ENCODE measurements around the gene ARHGAP25.

Gene ARHGAP25, protein sequence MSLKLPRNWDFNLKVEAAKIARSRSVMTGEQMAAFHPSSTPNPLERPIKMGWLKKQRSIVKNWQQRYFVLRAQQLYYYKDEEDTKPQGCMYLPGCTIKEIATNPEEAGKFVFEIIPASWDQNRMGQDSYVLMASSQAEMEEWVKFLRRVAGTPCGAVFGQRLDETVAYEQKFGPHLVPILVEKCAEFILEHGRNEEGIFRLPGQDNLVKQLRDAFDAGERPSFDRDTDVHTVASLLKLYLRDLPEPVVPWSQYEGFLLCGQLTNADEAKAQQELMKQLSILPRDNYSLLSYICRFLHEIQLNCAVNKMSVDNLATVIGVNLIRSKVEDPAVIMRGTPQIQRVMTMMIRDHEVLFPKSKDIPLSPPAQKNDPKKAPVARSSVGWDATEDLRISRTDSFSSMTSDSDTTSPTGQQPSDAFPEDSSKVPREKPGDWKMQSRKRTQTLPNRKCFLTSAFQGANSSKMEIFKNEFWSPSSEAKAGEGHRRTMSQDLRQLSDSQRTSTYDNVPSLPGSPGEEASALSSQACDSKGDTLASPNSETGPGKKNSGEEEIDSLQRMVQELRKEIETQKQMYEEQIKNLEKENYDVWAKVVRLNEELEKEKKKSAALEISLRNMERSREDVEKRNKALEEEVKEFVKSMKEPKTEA

DNA sequence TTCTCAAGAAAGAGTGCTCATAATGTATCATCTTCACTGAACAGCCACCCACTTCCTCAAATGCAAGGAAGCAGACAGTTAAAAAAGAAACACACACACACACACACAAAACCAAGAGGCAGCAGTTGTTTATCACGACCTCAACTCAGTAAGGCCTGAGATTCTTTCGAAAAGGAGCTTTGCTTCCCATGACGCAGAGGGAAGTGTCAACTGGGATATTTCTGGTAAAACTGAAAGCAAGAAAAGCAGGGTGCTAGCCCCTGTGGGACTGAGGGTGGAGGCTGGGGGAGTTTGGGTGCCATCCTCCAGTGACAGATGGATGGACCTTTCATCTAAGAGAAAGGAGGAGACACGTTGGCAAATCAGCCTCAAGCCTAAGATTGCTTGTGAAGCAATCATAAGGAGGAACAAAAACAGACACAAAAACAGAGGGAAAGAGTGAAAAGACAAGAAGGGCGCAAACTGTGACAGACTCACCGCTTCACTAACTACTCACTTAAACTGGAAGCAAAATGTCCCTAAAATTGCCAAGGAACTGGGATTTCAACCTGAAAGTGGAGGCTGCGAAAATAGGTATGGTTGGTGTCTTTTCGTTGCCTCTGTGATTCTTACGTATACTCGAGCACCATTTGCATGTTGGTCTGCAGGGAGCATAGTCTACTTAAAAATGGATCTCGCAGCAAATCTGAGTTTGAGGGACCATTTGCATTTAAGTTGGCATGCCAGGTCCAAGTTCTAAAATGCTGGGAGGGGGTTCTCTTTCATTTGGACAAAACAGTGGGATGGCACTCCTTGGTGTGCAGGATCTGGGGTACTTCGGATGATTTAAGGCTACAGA lies at the start of gene ARHGAP25:
Gene ARHGAP25, plus strand, starts transcription at position 124 of the 838 bp plus-strand sequence. Its CDS starts 389 bp downstream, at position 513.
- peak; percentile 50 for DNase-seq (ENCODE audit: low read depth)

DNA sequence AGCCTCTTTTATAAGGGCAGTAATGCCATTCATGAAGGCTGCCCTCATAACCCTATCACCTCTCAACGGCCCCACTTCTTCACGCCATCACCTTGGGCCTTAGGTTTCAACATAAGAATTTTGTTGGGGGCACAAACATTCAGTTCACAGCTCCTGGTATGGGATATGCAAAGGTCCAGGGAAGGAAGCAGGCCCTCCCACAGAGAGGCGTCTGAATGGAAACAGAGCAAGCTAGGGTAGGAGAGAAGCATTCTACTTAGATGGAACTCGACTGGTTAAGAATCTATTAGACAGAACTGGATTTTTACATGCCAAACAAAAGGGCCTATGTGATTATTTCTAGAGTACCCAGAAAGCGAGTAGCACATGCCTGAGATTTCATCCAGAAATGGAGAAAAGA lies 48.4 kb upstream of the ARHGAP25 start:
- DNase-seq (ENCODE audit: low read depth) = no peak

DNA sequence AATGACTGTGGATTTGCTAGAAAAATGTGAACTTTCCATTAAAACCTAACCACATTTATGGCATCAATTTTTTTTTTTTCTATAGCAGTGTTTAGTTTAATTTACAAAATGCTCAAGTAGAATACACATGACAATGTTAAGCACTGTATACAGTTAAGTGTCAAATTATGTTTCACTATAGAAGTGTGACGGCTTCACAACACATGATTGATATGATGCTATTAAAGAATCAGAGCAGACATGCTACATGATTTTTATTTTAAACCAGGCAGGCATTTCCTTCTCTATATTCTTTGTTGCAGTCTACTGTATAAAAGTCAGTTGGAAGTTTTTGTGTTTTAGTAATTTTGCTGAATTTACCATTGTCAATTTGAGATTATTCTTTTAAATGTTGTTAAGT lies 47.6 kb upstream of the ARHGAP25 start:
- no peak for DNase-seq (ENCODE audit: low read depth)

DNA sequence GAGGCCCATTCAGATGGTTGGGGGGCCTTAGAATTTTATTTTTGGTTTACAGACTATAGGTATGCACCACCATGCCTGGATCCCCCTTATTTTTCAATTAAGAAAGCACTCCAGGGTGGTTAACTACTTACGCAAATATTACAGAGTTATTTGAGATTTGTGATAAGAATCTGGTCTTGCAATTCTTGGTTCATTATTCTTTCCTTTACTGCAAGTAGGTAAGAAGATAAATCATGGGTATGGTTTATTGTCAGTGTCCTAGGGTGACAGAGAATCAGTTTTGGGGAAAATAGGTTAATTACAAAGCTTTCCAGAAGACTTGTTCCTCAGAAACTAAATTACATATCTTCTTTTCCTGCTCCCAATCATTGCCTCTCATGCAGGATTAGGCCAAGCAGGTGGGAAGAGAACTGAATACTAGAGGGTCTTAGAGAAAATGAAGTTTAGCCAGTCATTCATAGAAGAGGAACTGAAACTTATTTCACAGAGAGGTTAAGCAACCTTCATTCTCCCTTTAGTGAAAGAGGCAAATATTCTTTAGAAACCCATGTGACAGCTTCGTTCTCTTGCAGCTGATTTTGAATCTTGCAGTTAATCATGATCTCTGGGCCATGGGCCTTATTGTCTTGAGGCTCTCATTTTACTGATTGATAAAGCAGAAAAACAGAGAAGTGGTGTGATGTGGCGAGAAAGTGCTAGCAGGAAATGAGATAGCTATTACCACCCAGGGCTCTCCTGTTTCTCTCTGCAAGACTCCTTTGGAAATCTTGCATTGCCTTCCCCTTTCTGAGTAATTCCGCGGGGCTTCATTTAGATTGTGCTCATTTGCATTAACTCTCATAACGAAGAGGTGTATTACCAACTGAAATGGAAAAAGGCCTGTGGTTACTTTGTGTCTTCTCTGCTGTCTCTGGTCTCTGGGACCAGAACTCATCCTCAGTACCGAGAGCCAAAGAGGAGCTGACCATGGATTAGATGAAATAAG lies 44.8 kb upstream of the ARHGAP25 start:
- DNase-seq (ENCODE audit: low read depth) = peak; percentile 3

DNA sequence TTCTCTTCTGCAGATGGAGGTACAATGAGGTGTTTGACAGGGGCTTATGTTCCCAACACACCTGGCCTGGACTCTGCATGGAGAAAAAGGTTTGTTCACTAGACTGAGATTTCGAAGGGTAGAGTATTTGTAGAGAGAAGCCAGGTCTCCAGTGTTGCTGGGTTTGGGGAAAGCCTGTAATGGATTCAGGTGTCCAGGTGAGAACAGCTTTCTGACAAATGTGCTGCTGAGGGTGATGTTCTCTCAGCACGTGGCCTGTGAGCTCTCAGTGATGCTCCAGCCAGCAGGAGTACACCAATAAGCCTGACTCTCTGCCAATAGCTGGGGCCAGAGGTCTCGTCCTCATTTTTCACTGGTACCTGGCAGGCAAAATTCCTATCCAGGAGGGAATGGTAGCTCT lies 43.8 kb upstream of the ARHGAP25 start:
- no peak for DNase-seq (ENCODE audit: low read depth)

DNA sequence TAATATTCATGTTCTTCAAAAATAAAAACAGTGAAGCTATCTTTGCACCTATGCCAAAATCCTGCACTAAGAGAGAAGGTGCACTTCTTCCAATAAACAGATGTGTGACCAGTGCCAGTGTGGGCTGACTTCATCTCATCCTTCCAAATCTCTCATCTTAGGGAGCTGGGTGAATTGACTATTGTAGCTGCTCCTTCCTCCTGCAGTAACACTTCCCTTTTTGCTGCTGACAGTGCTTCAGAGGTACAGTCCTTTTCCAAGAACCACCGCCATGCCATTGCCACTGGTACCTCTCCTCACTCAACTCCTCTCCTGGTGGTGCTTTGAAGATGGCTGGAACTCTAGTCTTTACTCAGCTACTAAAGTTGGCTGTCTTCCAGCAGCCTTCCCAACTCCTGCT lies 42.1 kb upstream of the ARHGAP25 start:
- no peak for DNase-seq (ENCODE audit: low read depth)

DNA sequence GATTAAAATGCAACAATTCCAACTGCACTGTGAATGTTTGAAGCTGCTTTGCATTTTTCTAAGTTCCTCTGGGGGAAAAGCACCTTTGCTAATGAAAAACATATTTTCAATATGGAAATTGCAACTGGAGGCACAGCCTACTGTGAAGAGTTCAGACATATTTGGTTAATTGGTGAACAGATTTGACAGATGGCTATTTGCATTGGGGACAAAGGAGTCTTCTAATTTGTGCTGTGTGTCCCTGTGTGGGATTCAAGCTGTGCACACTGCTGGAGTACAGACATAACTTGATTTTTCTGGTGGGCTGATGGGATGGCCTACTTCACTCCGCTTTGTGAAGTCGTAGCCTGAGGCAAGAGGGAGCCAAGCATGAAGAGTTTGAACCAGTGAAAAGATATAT lies 40.7 kb upstream of the ARHGAP25 start:
- no peak for DNase-seq (ENCODE audit: low read depth)

DNA sequence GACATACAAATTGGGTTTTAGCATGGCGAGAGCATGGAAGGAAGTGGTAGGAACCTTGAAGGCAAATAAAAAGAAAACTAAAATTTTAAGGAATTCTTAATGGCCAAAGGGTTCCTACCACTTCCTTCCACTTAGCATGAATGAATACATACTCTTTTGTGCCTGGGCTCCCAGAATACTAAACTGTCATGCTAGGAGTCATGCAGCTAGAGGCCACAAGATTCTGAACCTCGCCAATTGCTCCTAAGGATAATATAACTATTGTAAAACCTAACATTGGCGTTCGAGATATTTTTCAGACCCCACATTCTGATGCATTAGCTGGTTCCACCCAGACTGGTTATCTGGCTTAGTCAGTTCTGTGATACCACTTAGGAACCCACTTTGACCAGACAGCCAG lies 38.6 kb upstream of the ARHGAP25 start:
- DNase-seq (ENCODE audit: low read depth) = no peak

DNA sequence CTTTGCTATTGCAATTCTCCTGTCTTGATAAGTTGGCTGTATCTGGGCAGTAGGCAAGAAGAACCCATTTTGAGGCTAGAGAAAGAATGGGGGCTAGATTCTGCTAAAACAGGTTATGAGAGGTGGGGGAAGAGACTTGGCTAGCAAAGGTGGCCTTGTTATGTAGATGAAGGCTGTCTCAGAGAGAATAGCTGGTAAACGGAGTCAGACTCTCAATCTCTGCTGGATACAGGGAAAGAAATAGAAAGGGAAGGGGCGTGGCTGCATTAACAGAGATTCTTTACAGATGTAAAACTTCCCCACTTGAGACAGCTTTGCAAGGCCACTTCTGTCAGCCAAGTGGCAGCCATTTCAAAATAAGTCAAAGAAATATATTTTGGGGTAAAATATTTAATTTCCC lies 38.1 kb upstream of the ARHGAP25 start:
- DNase-seq (ENCODE audit: low read depth) = no peak

DNA sequence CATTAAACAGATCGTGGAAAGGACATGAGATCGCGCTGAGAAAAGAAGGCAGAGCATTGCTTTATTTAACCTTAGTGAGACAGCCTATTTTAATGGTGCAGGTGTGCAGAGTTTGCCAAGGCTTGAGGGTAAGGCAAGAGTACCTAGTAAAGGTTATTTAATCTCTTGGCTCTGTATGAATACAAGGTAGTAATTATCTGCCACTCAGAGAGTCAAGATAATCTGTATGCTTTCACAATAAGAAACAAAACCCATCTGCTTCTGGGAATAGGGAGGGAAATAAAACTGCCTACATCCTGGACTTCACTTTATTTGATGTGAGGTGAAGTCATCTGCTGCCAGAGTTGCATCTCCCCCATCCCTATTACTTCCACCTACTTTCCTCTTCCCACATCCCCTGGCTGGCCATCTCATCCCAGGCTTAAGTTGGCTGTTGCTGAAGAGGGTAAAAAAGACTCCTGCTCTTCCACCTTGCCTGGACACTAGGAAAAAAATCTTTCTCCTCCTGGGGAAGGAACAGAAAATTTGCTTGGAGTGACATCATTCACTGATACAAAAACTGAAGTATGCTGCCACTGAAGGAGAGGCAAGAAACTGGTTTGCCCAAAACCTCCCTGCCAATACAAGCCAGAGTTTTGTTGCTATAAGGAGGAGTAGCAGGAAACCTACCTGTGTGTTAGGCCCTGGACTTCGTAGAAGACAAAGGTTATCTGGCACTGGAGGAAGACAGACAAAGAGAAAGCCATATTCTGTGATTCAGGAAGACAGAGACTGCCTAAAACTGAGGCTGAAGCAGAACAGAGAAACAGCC lies 35.8 kb upstream of the ARHGAP25 start:
- no peak for DNase-seq (ENCODE audit: low read depth)

DNA sequence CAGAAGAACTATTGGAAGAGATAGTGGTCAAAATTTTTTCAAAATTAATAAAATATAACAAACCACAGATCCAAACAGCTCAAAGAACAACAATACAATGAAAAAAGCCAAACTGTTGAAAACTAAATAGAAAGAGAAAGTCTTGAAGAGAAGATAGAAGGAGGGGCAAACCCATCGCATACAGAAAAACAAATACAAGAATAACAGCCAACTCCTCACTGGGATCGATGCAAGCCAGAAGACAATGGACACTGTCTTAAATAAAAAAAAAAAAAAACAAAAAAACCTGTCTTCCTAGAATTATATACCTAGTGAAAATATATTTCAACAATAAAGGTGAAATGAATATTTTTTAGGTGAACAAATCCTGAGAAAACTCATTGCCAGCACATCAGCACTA lies 34.1 kb upstream of the ARHGAP25 start:
- no peak for DNase-seq (ENCODE audit: low read depth)

DNA sequence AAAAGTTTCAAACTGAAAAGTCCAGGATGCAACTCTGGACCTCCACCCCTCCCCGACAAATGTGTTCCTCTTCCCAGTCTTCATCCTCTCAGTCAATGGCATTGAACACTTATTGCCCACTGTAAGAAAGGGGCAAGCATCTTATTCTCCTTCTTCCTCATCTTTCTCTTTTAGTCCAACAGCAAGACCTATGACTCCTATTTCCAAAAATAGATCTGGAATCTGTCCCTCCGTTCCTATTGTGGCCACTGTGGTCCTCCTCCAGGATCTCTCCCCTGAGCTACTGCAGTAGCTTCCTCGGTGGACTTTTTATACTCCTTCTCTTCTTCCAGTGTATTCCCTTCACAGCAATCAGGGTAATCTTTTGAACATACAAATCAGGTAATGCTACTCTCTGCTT lies 28.0 kb upstream of the ARHGAP25 start:
- no peak for DNase-seq (ENCODE audit: low read depth)

DNA sequence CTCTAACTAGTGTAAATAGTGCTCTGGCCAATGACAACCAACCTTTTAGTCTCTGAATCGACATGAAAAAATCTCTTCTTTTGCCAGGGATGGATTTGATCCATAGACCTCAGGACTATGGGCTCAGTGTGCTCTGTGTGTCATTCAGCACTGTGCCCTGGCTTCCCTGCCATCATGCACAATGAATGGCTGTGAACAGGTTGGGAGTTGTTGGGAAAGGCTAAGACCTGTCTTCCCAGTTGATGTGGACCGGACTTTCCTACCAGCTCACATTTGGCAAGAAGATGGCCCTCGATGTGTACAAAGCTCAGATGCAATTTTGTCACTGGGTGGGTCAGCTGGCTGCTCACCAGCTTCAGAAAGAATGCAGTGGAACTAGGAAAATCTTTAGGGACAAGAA lies 26.0 kb upstream of the ARHGAP25 start:
- no peak for DNase-seq (ENCODE audit: low read depth)

DNA sequence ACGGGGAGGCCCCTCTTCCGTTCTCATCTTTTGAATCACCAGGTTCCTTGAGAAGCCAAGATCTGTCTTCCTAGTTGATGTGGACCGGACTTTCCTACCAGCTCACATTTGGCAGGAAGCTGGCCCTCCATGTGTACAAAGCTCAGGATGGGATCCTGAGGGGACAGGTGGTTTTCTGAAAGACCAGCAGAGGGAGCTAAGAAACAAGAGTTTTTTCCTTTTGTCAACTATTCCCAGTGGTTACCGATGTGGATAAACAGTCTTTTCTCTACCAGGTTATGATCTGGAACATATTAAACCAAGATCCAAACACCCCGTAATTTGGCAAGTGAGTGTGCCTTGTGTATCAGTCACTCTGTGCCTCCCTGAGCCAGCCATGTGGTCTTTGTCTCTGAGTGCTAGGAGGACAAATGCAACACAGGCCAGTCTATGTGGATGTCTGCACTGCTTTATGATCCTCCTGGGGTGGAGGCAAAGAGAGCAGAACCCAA lies 25.1 kb upstream of the ARHGAP25 start:
- DNase-seq (ENCODE audit: low read depth) = no peak

DNA sequence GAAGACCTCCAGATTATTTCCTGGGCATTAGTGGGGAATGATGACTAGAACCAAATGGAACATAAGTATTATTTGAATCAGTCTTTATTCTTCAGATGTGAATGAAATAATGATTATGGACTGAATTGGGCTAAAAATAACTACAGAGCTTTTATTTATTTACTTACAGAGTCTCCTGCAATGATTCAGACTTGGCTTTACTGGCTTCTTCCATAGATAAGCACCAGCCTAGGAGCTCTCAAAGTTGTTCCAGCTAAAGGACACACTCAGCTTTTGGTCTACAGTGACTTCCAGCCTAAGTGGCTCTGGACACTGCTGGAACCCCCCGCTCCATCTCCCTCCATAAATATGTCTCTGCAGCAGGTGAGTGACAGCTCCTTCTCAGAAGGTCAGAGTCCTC lies 24.3 kb upstream of the ARHGAP25 start:
- no peak for DNase-seq (ENCODE audit: low read depth)

DNA sequence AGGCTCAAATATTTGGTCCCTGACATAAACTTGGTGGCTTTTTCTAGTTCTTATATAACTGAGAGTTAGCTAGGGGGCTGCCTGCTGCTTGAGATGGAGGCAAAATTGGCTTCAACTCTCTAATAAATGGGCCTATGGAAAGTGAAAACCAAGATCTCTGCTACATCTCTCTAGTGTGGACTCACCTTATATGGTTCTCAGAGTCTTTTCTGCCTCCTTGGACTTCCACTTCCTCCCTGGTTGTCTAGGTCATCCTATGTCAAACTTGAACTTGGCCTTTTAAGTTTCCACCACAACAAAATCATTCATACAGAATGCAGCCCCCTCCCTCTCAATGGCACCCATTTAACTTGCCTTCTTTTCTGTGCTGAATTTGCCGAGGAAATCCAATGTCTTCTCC lies 23.9 kb upstream of the ARHGAP25 start:
- no peak for DNase-seq (ENCODE audit: low read depth)

DNA sequence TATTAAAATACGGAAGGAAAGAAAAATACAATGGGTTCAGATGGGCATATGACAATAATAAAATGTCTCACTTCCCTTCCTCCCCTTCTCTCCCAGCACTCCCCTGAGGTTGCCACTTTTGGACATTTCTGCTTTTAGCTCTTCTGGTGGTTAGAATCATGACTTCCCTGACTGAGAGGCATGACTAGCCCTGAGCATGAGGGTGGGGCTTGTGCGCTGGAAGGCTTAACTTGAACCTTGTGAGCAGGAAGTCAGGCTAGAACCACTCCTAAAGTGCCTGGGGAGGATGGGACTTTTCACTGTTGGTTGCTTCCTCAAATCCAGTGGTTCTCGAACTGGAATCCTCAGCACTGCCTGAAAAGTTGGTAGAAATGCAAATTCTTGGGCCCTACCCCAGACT lies 19.7 kb upstream of the ARHGAP25 start:
- DNase-seq (ENCODE audit: low read depth) = no peak

DNA sequence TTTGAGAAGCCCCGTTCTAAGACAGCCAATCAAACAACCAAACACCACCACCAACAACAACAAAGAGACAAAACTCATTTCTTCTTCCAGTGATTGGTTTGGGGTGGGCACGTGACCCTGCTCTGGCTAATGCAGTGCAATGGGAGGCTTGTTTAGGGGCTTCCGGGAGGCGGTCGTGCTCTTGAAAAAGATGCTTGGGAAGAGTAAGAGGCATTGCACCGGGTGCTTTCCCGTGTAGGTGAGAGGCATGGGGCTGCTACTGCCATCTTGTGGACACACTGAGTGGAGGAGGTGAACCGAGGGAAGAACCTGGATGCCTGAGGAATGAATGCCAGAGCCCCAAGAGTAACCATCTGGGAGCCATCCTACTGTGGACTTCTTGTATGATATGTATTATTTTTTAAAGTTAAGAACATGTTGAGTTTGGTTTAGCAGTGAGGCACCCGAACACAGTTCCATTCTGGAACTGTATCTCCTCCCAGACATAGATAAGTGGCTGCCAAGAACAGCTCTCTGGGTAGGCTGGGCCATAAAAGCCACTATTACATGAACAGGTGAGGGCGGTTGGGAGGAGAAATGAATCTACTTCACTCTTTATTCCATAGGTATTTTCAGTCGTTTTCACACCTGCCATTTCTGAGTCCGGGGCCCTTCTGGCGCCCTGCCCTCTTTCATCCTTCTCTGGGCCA lies 19.1 kb upstream of the ARHGAP25 start:
- no peak for DNase-seq (ENCODE audit: low read depth)

DNA sequence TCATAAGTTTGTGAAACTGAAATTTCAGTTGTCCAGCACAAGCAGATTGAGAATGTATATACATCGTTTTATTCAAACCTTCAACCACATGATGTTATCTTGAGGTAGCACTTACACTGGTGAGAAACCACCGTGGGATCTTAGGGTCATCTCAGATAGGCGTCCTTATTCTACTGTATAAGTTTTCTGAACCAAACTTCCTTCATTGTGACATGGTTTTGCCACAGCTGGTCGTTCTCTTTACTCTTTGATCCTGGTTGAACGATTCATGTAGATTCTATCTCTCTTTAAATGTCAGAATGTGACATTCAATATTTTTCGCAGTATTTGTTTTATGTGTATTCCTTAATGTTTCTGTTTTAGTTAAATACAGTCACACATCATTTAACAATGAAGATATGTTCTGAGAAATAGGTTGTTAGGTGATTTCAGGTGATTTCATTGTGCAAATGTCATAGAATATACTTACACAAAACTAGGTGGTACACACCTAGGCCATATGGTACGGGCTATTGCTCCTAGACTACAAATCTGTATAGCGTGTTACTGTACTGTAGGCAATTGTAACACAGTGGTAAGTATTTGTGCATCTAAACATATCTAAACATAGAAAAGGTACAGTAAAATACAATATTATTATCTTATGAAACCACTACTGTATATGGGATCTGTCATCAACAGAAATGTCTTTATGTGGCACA lies 17.9 kb upstream of the ARHGAP25 start:
- no peak for DNase-seq (ENCODE audit: low read depth)
